H9 (cell line): ENCODE data around the gene S100G. TPM values are rescaled to one million over a fixed set of nuclear protein-coding genes. Genes with fewer than 3 reads are reported as not detected.

Experiments used
- DNase-seq: peaks from one replicate; pipeline ENCODE4 v3.0.0-alpha.2; 2017
- H2AFZ ChIP-seq: one replicate; pipeline ENCODE4 v1.6.1; 2013; ENCODE audit warnings: mild to moderate bottlenecking, low read length, control low read depth, moderate library complexity
- H2AK5ac ChIP-seq: 2 replicates; pipeline ENCODE4 v1.6.1; 2013; ENCODE audit warnings: low read length, control low read depth, mixed read lengths; ENCODE audit not compliant: insufficient read length
- H2BK120ac ChIP-seq: one replicate; pipeline ENCODE4 v1.6.1; 2013; ENCODE audit warnings: low read depth, mild to moderate bottlenecking, low read length, control low read depth, inconsistent platforms; ENCODE audit not compliant: poor library complexity, severe bottlenecking
- H2BK12ac ChIP-seq: 2 replicates; pipeline ENCODE4 v1.6.1; 2013; ENCODE audit warnings: low read length, control low read depth, mixed read lengths, low read depth; ENCODE audit not compliant: insufficient read length
- H2BK15ac ChIP-seq: 2 replicates; pipeline ENCODE4 v1.6.1; 2013; ENCODE audit warnings: low read depth, low read length, control low read depth
- H2BK20ac ChIP-seq: one replicate; pipeline ENCODE4 v1.6.1; 2013; ENCODE audit warnings: low read depth, mild to moderate bottlenecking, low read length, control low read depth, inconsistent platforms; ENCODE audit not compliant: poor library complexity, severe bottlenecking
- H2BK5ac ChIP-seq: 2 replicates; pipeline ENCODE4 v1.6.1; 2013; ENCODE audit warnings: low read length, control low read depth, mixed read lengths; ENCODE audit not compliant: insufficient read length
- H3K14ac ChIP-seq: 2 replicates; pipeline ENCODE4 v1.6.1; 2013; ENCODE audit warnings: low read length, control low read depth; ENCODE audit not compliant: insufficient read depth
- H3K18ac ChIP-seq: 2 replicates; pipeline ENCODE4 v1.6.1; 2013; ENCODE audit warnings: low read depth, mild to moderate bottlenecking, mixed read lengths, low read length, control low read depth; ENCODE audit not compliant: insufficient read length
- H3K23ac ChIP-seq: 2 replicates; pipeline ENCODE4 v1.6.1; 2013; ENCODE audit warnings: low read length, control low read depth, mixed read lengths, low read depth; ENCODE audit not compliant: insufficient read length
- H3K23me2 ChIP-seq: 2 replicates; pipeline ENCODE4 v1.6.1; 2013; ENCODE audit warnings: low read depth, mild to moderate bottlenecking, mixed read lengths, low read length, control low read depth; ENCODE audit not compliant: insufficient read length, poor library complexity, severe bottlenecking
- H3K27ac ChIP-seq: 2 replicates; pipeline ENCODE4 v1.5.1; 2013; ENCODE audit warnings: low read length, control low read depth, mixed read lengths, low read depth; ENCODE audit not compliant: insufficient read length
- H3K27me3 ChIP-seq: 2 replicates; pipeline ENCODE4 v1.6.1; 2013; ENCODE audit warnings: low read length, control low read depth, inconsistent platforms; ENCODE audit not compliant: insufficient read depth
- H3K4ac ChIP-seq: 2 replicates; pipeline ENCODE4 v1.6.1; 2013; ENCODE audit warnings: low read depth, mild to moderate bottlenecking, control low read depth, inconsistent platforms, low read length, moderate library complexity
- H3K4me1 ChIP-seq: 2 replicates; pipeline ENCODE4 v1.6.1; 2013; ENCODE audit warnings: low read length, control low read depth, inconsistent platforms; ENCODE audit not compliant: insufficient read depth
- H3K4me2 ChIP-seq: 2 replicates; pipeline ENCODE4 v1.6.1; 2013; ENCODE audit warnings: low read length, control low read depth, mixed read lengths; ENCODE audit not compliant: insufficient read length, insufficient read depth
- H3K56ac ChIP-seq: 2 replicates; pipeline ENCODE4 v1.6.1; 2013; ENCODE audit warnings: low read depth, mild to moderate bottlenecking, mixed read lengths, low read length, control low read depth; ENCODE audit not compliant: insufficient read length
- H3K79me1 ChIP-seq: 2 replicates; pipeline ENCODE4 v1.6.1; 2013; ENCODE audit warnings: low read depth, mild to moderate bottlenecking, moderate library complexity, low read length, control low read depth, inconsistent platforms; ENCODE audit not compliant: insufficient read depth, poor library complexity, severe bottlenecking
- H3K79me2 ChIP-seq: 2 replicates; pipeline ENCODE4 v1.6.1; 2013; ENCODE audit warnings: low read length, control low read depth, inconsistent platforms; ENCODE audit not compliant: insufficient read depth
- H3K9ac ChIP-seq: 2 replicates; pipeline ENCODE4 v1.6.1; 2013; ENCODE audit warnings: low read length, control low read depth, mixed read lengths; ENCODE audit not compliant: insufficient read length; ENCODE audit errors: extremely low read depth
- H3K9me3 ChIP-seq: one replicate; pipeline ENCODE4 v1.6.1; 2013; ENCODE audit warnings: low read depth, low read length, inconsistent platforms; ENCODE audit not compliant: control insufficient read depth
- H3T11ph ChIP-seq: one replicate; pipeline ENCODE4 v1.6.1; 2013; ENCODE audit warnings: mild to moderate bottlenecking, low read length, control low read depth, inconsistent platforms
- H4K20me1 ChIP-seq: one replicate; pipeline ENCODE4 v1.6.1; 2013; ENCODE audit not compliant: control insufficient read depth, insufficient read length, insufficient read depth
- H4K5ac ChIP-seq: 2 replicates; pipeline ENCODE4 v1.6.1; 2013; ENCODE audit warnings: low read depth, mild to moderate bottlenecking, mixed read lengths, low read length, control low read depth; ENCODE audit not compliant: insufficient read length
- H4K8ac ChIP-seq: replicated peaks from 2 replicates; pipeline ENCODE4 v1.6.1; 2013; ENCODE audit warnings: low read length, control low read depth, mixed read lengths, low read depth; ENCODE audit not compliant: insufficient read length
- H4K91ac ChIP-seq: 2 replicates; pipeline ENCODE4 v1.6.1; 2013; ENCODE audit warnings: low read depth, mild to moderate bottlenecking, moderate library complexity, mixed read lengths, low read length, control low read depth; ENCODE audit not compliant: insufficient read length
- H3K27ac Mint-ChIP-seq, 3 experiments: 2 replicates in 2 of 3; 3 replicates in 1 of 3; pipeline ENCODE4 v1.8.0; 2020 to 2021; ENCODE audit warnings: mixed read lengths in 3 of 3, mild to moderate bottlenecking in 1 of 3, moderate library complexity in 1 of 3
- H3K27me3 Mint-ChIP-seq: 2 replicates; pipeline ENCODE4 v1.8.0; 2021; ENCODE audit warnings: low read depth, mild to moderate bottlenecking, moderate library complexity, mixed read lengths
- H3K36me3 Mint-ChIP-seq, 3 experiments: 2 replicates in 2 of 3; 3 replicates in 1 of 3; pipeline ENCODE4 v1.8.0; 2020 to 2021; ENCODE audit warnings: low read depth in 3 of 3, mixed read lengths in 3 of 3; ENCODE audit not compliant: insufficient read depth in 1 of 3
- H3K4me1 Mint-ChIP-seq, 2 experiments: 2 replicates each; pipeline ENCODE4 v1.8.0; 2020; ENCODE audit warnings: mixed read lengths in 2 of 2
- H3K4me3 Mint-ChIP-seq, 2 experiments: 2 replicates in 1 of 2; 3 replicates in 1 of 2; pipeline ENCODE4 v1.8.0; 2020 to 2021; ENCODE audit warnings: mild to moderate bottlenecking in 2 of 2, mixed read lengths in 2 of 2, moderate library complexity in 1 of 2
- H3K9me3 Mint-ChIP-seq, 2 experiments: 2 replicates in 1 of 2; 3 replicates in 1 of 2; pipeline ENCODE4 v1.8.0; 2020; ENCODE audit warnings: mild to moderate bottlenecking in 2 of 2, mixed read lengths in 2 of 2, moderate library complexity in 1 of 2
- WGBS: extraction: QIAGEN DNeasy Blood & Tissue Kit; methylation state at CpG from one replicate; pipeline ENCODE4 v1.1.7; 2013; ENCODE audit warnings: missing lambda C conversion rate, low lambda C conversion rate, mixed read lengths; ENCODE audit not compliant: insufficient read length; ENCODE audit errors: extremely low coverage; 5-methylcytosine and 5-hydroxymethylcytosine counted together
- total RNA-seq: library from RNA; stranded (reverse); gene quantifications from 2 replicates; pipeline ENCODE4 v1.2.1, GENCODE V29; 2021
- TF ChIP-seq, protein P1 (sequence below): fragments of 200-600 bp; sonication (generic); conservative IDR thresholded peaks from 3 replicates; pipeline ENCODE4 v1.8.0; 2021; ENCODE audit warnings: antibody characterized with exemption, mild to moderate bottlenecking

S100G gene
- total RNA-seq, 1 experiment from 2014 or later = not detected

DNA sequence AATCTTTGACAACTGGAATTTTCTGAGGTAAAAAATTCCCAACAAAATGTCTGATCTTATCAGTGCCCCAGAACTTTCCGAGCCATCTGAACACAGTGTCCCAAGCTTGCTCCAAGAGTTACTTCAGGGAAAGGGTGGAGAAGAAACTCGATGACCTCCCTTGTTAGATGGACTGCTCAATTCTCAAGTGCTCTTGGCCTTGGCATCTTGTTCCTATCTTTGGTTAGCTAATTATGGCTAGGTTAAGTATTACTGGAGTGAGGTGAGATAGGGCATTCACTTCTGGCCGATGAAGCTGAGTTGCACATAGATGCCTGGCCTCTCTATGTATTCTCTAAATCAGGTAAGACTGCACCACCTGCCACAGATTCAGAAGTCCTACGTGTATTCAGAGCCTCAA, 9.1 kb upstream of the S100G start:
- Histone ChIP-seq H3K79me2 (no peaks in the 10 kb centered on the region), H2BK20ac (no peak overlapping the region), H2BK15ac (no peak overlapping the region), H2BK12ac (no peak overlapping the region), H3T11ph (no peak overlapping the region), H4K20me1 (no peaks in the 10 kb centered on the region), H3K56ac (no peak overlapping the region), H4K5ac (no peak overlapping the region), H3K4me2 (no peak overlapping the region), H4K8ac (no peak overlapping the region), H3K27ac (no peak overlapping the region), H3K23me2 (no peaks in the 10 kb centered on the region), H3K27me3 (no peaks in the 10 kb centered on the region), H4K91ac (no peak overlapping the region), H3K4me1 (peaks cover 6% of the 10 kb centered on the region; the same call in 1 of the 2 replicates), H3K9me3 (no peaks in the 10 kb centered on the region), H2AK5ac (no peak overlapping the region), H2BK120ac (no peak overlapping the region), H3K23ac (no peak overlapping the region), H3K9ac (no peak overlapping the region), H3K4ac (no peak overlapping the region), H3K18ac (no peak overlapping the region), H3K14ac (no peak overlapping the region), H3K79me1 (no peaks in the 10 kb centered on the region), H2AFZ (no peak overlapping the region), H2BK5ac (no peak overlapping the region)
- DNase-seq = no peak
- Mint-ChIP-seq H3K4me1 (peaks cover 26% of the 10 kb centered on the region in 2 experiments), H3K36me3 (peaks cover 38 to 76% (median 71%) of the 10 kb centered on the region in 3 experiments), H3K27me3 (no peaks in the 10 kb centered on the region), H3K27ac (peak overlapping the region in 1 of 3 experiments; percentile 18; a peak in 1 of 7 replicates), H3K9me3 (peaks cover 2 to 5% of the 10 kb centered on the region in 2 experiments; a peak in 3 of 5 replicates), H3K4me3 (no peak overlapping the region)
- TF ChIP-seq, protein P1, sequence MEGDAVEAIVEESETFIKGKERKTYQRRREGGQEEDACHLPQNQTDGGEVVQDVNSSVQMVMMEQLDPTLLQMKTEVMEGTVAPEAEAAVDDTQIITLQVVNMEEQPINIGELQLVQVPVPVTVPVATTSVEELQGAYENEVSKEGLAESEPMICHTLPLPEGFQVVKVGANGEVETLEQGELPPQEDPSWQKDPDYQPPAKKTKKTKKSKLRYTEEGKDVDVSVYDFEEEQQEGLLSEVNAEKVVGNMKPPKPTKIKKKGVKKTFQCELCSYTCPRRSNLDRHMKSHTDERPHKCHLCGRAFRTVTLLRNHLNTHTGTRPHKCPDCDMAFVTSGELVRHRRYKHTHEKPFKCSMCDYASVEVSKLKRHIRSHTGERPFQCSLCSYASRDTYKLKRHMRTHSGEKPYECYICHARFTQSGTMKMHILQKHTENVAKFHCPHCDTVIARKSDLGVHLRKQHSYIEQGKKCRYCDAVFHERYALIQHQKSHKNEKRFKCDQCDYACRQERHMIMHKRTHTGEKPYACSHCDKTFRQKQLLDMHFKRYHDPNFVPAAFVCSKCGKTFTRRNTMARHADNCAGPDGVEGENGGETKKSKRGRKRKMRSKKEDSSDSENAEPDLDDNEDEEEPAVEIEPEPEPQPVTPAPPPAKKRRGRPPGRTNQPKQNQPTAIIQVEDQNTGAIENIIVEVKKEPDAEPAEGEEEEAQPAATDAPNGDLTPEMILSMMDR = no peak
- WGBS = no CpG with 5 or more reads among the region's 4 CpGs
